Colonic mucosa (tissue), 4 donors: Measurements from ENCODE around the gene GRIN1. TPM values are rescaled to one million over a fixed set of nuclear protein-coding genes. Genes with fewer than 3 reads are reported as not detected.
A peak's percentile ranks its signal among the peaks of the same experiment; 100 is the strongest.

ENCODE experiments used
- DNase-seq: peaks from one replicate; pipeline ENCODE4 v3.0.0-alpha.2; 2020
- H3K27ac ChIP-seq: fragments of 200-600 bp; one replicate; pipeline ENCODE4 v1.8.0; 2021
- H3K27me3 ChIP-seq: fragments of 200-600 bp; one replicate; pipeline ENCODE4 v1.8.0; 2021
- H3K36me3 ChIP-seq: fragments of 200-600 bp; one replicate; pipeline ENCODE4 v1.8.0; 2021
- H3K4me1 ChIP-seq: fragments of 200-600 bp; one replicate; pipeline ENCODE4 v1.8.0; 2021; ENCODE audit warnings: mild to moderate bottlenecking
- H3K4me3 ChIP-seq: fragments of 200-600 bp; one replicate; pipeline ENCODE4 v1.8.0; 2021
- H3K9ac ChIP-seq, 2 donors: one replicate each; pipeline ENCODE4 v1.7.0; 2013; ENCODE audit warnings: control low read depth in 2 of 2, low read depth in 2 of 2, low read length in 2 of 2
- H3K9me3 ChIP-seq: fragments of 200-600 bp; one replicate; pipeline ENCODE4 v1.8.0; 2021
- CTCF ChIP-seq: fragments of 200-600 bp; IDR thresholded peaks from one replicate; pipeline ENCODE4 v1.8.0; 2022; ENCODE audit warnings: antibody characterized with exemption, mild to moderate bottlenecking
- intact Hi-C: fragments of 100-400 bp; cut with DNase I; formaldehyde crosslinking; loops from one replicate; pipeline ENCODE4 v1.14.1; 2022
- total RNA-seq, 2 donors: library from RNA; stranded (reverse); fragmentation: NEBNext Ultra II Directional in 1 of 2; extraction: Animal tissue kit (Norgen Biotek cat#: 25700) in 1 of 2; gene quantifications; one replicate each; pipeline ENCODE4 v1.2.1, GENCODE V29; 2021
- donor health status: healthy.
- donor health status: DM: no; HTN: no; CAD: no.
- donor health status: DM: no; HTN: no; CAD: no.

The GRIN1 gene
- total RNA-seq, 2 donors from 2014 or later, result 0.47 to 0.93 TPM

DNA sequence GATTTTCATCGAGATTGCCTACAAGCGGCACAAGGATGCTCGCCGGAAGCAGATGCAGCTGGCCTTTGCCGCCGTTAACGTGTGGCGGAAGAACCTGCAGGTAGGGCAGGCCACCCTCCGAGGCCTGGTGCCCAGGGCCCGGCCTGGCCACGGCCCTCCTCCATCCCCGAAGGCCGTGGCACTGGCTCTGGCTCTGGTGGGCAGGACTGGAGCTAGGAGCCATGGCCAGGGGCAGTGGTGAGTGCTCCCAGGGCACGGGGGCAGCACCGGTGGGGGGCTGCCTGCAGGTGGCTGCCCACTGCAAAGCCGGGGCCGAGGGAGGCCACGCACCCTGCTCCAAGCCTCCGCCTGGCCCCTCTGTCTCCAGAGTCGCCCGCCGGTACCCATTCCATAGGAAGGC lies 24.9 kb downstream of the GRIN1 start:
- H3K4me1 ChIP-seq, result peaks cover 27% of the 10 kb centered on the region
- no peaks in the 10 kb centered on the region for H3K9me3 ChIP-seq
- no peaks in the 10 kb centered on the region for H3K36me3 ChIP-seq
- no peak overlapping the region for H3K4me3 ChIP-seq
- no peak for TF ChIP-seq CTCF
- peaks cover 89% of the 10 kb centered on the region for H3K27me3 ChIP-seq
- H3K9ac ChIP-seq, result no peak overlapping the region
- H3K27ac ChIP-seq, result no peak overlapping the region
- intact Hi-C loops, result no loop called here
- no peak for DNase-seq

GRCh38 chr9:137164370-137165249 lies 25.7 kb downstream of the GRIN1 start:
- Histone ChIP-seq H3K4me3 (no peak overlapping the region), H3K9ac (no peak overlapping the region), H3K4me1 (peaks cover 27% of the 10 kb centered on the region), H3K36me3 (no peaks in the 10 kb centered on the region), H3K9me3 (no peaks in the 10 kb centered on the region), H3K27me3 (peaks cover 89% of the 10 kb centered on the region), H3K27ac (no peak overlapping the region)
- TF ChIP-seq CTCF, result no peak
- intact Hi-C loops, result no loop called here
- DNase-seq, result no peak

- no peak for TF ChIP-seq CTCF
- peaks cover 89% of the 10 kb centered on the region for H3K27me3 ChIP-seq
- peaks cover 34% of the 10 kb centered on the region for H3K4me1 ChIP-seq
- H3K36me3 ChIP-seq, result no peaks in the 10 kb centered on the region
- H3K27ac ChIP-seq, result no peak overlapping the region
- no peak overlapping the region for H3K9ac ChIP-seq
- no peak overlapping the region for H3K4me3 ChIP-seq
- DNase-seq, result no peak
- intact Hi-C loops, result no loop called here
- no peaks in the 10 kb centered on the region for H3K9me3 ChIP-seq
These were observed 26.4 kb downstream of the GRIN1 start for GRCh38 chr9:137165250-137165836.

DNA sequence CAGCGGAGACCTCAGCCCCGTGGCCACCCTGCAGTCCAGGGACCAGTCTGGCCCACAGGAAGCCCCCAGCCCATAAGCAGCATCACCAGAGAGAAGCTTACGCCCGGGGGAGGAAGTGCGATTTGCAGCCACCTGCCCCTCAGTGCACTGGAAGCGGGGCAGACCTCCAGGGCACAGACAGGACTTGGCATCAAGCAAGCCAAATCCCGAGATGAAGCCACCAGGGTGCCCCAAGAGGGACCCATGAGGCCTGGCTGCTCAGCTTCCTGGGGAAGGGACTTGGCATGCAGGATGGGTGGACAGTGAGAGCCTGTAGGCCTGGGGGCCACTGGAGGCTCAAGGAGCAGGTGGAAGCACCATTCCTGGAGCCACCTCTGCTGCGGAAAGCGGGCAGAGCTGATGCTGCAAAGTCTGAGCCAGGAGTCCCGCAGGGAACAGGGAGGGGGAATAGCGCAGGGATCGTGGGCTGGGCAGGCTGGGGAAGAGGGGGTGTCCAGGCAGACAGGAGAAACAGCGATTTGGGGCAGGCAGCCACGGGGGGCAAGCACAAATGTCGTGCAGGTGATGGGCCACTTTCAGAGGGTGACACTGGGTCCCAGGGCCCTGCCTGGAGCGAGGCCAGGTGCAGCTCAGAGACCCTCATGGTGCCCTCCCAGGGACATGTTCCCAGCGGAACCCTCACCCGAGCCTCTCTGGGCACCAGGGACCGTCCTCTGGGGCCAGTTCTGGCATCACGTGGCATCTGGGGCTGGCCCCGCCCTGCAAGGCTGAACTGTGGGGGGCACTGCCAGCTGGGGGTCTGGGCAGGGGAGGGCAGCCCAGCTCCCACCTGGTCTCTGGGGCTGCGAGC lies 27.7 kb downstream of the GRIN1 start:
- Histone ChIP-seq H3K4me3 (no peak overlapping the region), H3K27ac (no peak overlapping the region), H3K4me1 (peaks cover 34% of the 10 kb centered on the region), H3K9me3 (no peaks in the 10 kb centered on the region), H3K9ac (no peak overlapping the region), H3K27me3 (peaks cover 81% of the 10 kb centered on the region), H3K36me3 (no peaks in the 10 kb centered on the region)
- DNase-seq, result no peak
- no peak for TF ChIP-seq CTCF
- intact Hi-C loops, result no loop called here

GRCh38 chr9:137167277-137167746 lies 28.4 kb downstream of the GRIN1 start:
- Histone ChIP-seq H3K27ac (no peak overlapping the region), H3K9ac (no peak overlapping the region), H3K36me3 (no peaks in the 10 kb centered on the region), H3K27me3 (peaks cover 74% of the 10 kb centered on the region), H3K4me3 (peak overlapping the region; percentile 40), H3K9me3 (no peaks in the 10 kb centered on the region), H3K4me1 (peaks cover 30% of the 10 kb centered on the region)
- intact Hi-C loops, result no loop called here
- DNase-seq, result no peak
- no peak for TF ChIP-seq CTCF
